Measurements from ENCODE around the gene RORB.

GRCh38 chr9:74589576-74589975 lies 92.4 kb downstream of the RORB start:
- TF ChIP-seq, protein P1, sequence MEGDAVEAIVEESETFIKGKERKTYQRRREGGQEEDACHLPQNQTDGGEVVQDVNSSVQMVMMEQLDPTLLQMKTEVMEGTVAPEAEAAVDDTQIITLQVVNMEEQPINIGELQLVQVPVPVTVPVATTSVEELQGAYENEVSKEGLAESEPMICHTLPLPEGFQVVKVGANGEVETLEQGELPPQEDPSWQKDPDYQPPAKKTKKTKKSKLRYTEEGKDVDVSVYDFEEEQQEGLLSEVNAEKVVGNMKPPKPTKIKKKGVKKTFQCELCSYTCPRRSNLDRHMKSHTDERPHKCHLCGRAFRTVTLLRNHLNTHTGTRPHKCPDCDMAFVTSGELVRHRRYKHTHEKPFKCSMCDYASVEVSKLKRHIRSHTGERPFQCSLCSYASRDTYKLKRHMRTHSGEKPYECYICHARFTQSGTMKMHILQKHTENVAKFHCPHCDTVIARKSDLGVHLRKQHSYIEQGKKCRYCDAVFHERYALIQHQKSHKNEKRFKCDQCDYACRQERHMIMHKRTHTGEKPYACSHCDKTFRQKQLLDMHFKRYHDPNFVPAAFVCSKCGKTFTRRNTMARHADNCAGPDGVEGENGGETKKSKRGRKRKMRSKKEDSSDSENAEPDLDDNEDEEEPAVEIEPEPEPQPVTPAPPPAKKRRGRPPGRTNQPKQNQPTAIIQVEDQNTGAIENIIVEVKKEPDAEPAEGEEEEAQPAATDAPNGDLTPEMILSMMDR (IDR thresholded peaks at IDR 0.05), result no peak
- no peak for TF ChIP-seq POLR2A (IDR thresholded peaks at IDR 0.05)
- TF ChIP-seq POLR2AphosphoS5 (IDR thresholded peaks at IDR 0.05), result no peak
- no peak for TF ChIP-seq EP300 (IDR thresholded peaks at IDR 0.05)
